OCI-LY7 (cell line): ENCODE measurements around the gene GDI1.

ENCODE experiments used
- CTCF ChIP-seq: fragments of 200-600 bp; sonication (generic); conservative IDR thresholded peaks from 2 replicates; pipeline ENCODE4 v1.5.1; 2014; ENCODE audit warnings: mild to moderate bottlenecking, antibody characterized with exemption, low read length, moderate library complexity, mixed read lengths
- EZH2phosphoT487 ChIP-seq: fragments of 200-600 bp; sonication (generic); IDR thresholded peaks from 2 replicates; pipeline ENCODE4 v1.6.1; 2018; ENCODE audit warnings: low read depth, borderline replicate concordance, mild to moderate bottlenecking, mixed run types, antibody characterized with exemption, low read length, moderate library complexity, mixed read lengths

- TF ChIP-seq CTCF (no peak), EZH2phosphoT487 (no peak)
These were observed 37.2 kb upstream of the GDI1 start for GRCh38 chrX:154399527-154400368.
